SJSA1 (cell line): ENCODE data around the gene SCML2. TPM values are rescaled to one million over a fixed set of nuclear protein-coding genes. Genes with fewer than 3 reads are reported as not detected.
A peak's percentile ranks its signal among the peaks of the same experiment; 100 is the strongest.
"Not testable (repeated sequence)": the region's sequence is repeated elsewhere in the genome, so short reads cannot be mapped to it uniquely, and the experiment has no call there.

ENCODE experiments used
- DNase-seq, 2 experiments: peaks; one replicate each; pipeline ENCODE4 v3.0.0-alpha.2; 2015 to 2020; ENCODE audit warnings: low spot score in 2 of 2, low read depth in 1 of 2
- H3K27ac ChIP-seq: fragments of 250-450 bp; sonication (Bioruptor Pico); 2 replicates; pipeline ENCODE4 v1.5.1; 2020; ENCODE audit warnings: mild to moderate bottlenecking, moderate library complexity
- H3K27me3 ChIP-seq: fragments of 250-450 bp; sonication (Bioruptor Pico); replicated peaks from 2 replicates; pipeline ENCODE4 v1.5.1; 2020; ENCODE audit warnings: mild to moderate bottlenecking, moderate library complexity
- H3K36me3 ChIP-seq: fragments of 250-450 bp; sonication (Bioruptor Pico); 2 replicates; pipeline ENCODE4 v1.5.1; 2020; ENCODE audit warnings: mild to moderate bottlenecking
- H3K4me1 ChIP-seq: fragments of 250-450 bp; sonication (Bioruptor Pico); replicated peaks from 2 replicates; pipeline ENCODE4 v1.6.1; 2021; ENCODE audit warnings: mild to moderate bottlenecking
- H3K4me3 ChIP-seq: fragments of 250-450 bp; sonication (Bioruptor Pico); 2 replicates; pipeline ENCODE4 v1.5.1; 2020; ENCODE audit warnings: mild to moderate bottlenecking
- H3K9me3 ChIP-seq: fragments of 250-450 bp; sonication (Bioruptor Pico); replicated peaks from 2 replicates; pipeline ENCODE4 v1.5.1; 2020; ENCODE audit warnings: mild to moderate bottlenecking
- total RNA-seq: library from RNA; depleted of rRNA; stranded (reverse); fragments of >200 nt; shearing (Covaris generic); gene quantifications from 2 replicates; pipeline ENCODE4 v1.2.3, GENCODE V29; 2014

The SCML2 gene
- total RNA-seq, 1 experiment from 2014 or later, result 10.7 TPM

DNA sequence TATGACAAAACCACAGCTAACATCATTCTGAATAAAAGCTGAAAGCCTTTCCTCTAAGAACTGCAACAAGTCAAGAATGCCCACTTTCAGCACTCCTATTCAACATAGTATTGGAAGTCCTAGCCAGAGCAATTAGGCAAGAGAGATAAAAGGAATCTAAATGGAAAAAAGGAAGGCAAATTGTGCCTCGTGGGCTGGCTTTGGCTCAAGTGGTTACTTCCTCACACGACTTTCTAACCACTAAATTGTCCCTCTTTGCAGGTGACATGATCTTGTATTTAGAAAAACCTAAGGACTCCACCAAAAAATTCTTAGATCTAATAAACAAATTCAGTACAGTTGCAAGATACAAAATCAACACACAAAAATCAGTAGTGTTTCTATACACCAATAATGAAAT is 57.2 kb downstream of the SCML2 start:
- H3K36me3 ChIP-seq, result no peaks in the 10 kb centered on the region
- H3K4me3 ChIP-seq, result no peak overlapping the region
- no peak for DNase-seq
- no peaks in the 10 kb centered on the region for H3K9me3 ChIP-seq
- H3K27me3 ChIP-seq, result no peaks in the 10 kb centered on the region
- H3K4me1 ChIP-seq, result no peaks in the 10 kb centered on the region
- H3K27ac ChIP-seq, result no peak overlapping the region

GRCh38 chrX:18294893-18295292 is 59.6 kb downstream of the SCML2 start:
- Histone ChIP-seq H3K27me3 (no peaks in the 10 kb centered on the region), H3K4me3 (no peak overlapping the region), H3K36me3 (no peaks in the 10 kb centered on the region), H3K27ac (no peak overlapping the region), H3K9me3 (no peaks in the 10 kb centered on the region), H3K4me1 (no peaks in the 10 kb centered on the region)
- DNase-seq, result no peak

DNA sequence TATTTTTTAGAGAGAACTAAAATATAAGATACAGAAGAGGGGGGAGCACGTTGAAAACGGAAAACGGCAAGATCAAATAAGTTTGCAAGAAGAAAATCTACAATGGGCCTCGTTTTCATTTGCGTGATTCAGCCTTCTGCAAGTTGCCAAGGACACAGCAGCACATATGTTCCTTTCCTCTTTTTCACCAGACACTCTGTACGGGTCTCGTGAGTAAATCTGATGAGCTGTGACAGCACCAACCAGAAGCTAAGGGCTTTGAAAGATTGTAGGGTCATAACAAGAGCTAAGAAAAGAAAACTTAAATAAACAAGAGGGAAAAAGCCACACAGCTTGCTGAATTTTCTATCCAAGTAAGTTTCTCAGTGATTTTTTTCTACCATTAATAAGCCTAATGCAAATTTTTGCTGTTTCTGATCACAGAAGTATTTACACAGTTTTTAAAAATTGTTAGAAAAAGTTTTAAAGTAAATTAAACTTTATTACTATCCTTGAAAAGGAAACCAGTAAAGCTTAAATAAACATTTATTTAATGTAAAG is 63.4 kb downstream of the SCML2 start:
- H3K27me3 ChIP-seq, result no peaks in the 10 kb centered on the region
- DNase-seq, result peak in 1 of 2 experiments; percentile 0
- no peaks in the 10 kb centered on the region for H3K9me3 ChIP-seq
- no peak overlapping the region for H3K27ac ChIP-seq
- H3K4me1 ChIP-seq, result no peaks in the 10 kb centered on the region
- H3K4me3 ChIP-seq, result no peak overlapping the region
- no peaks in the 10 kb centered on the region for H3K36me3 ChIP-seq

DNA sequence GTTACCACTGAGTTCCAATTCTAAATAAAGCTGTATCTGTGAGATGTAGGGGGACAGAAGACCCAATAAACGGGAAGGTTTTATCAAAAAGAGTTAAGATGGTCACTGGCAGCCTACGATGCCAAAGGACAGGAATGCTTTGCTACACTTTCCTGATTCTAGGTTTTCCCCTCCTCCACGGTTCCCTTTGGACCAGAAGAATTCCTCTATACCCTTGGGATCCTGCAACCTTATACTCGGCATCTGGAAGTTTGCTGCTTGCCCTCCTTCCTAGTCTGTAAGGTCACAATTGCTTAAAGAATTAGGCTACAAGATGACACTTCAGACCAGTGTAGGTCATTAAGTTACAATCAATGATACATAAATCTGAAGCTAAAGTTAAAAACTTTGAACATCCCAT is 64.3 kb downstream of the SCML2 start:
- DNase-seq, result no peak
- H3K9me3 ChIP-seq, result no peaks in the 10 kb centered on the region
- H3K27ac ChIP-seq, result no peak overlapping the region
- no peaks in the 10 kb centered on the region for H3K27me3 ChIP-seq
- H3K4me1 ChIP-seq, result no peaks in the 10 kb centered on the region
- no peak overlapping the region for H3K4me3 ChIP-seq
- H3K36me3 ChIP-seq, result no peaks in the 10 kb centered on the region

DNA sequence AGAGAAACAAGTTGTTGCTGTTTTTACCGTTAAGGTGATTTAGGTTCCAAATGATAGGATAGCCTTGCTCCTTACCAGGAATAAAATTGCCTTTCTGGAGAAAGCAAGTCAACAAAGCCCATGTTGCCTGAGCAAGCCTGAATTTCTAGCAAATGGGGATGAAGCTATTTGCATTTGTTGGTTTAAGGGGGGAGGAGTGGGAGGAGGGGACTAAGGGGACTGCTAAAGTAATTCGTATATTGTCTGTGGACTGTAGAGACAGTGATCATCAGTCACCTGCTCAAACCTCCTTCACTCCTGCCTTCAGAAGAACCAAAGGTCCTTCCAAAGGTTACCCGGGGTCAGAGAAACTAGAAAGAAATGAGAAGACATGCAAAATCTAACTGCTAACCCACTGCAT is 65.8 kb downstream of the SCML2 start:
- Histone ChIP-seq H3K36me3 (no peaks in the 10 kb centered on the region), H3K9me3 (no peaks in the 10 kb centered on the region), H3K4me1 (no peaks in the 10 kb centered on the region), H3K4me3 (no peak overlapping the region), H3K27ac (no peak overlapping the region), H3K27me3 (no peaks in the 10 kb centered on the region)
- no peak for DNase-seq

GRCh38 chrX:18286322-18286831 is 68.1 kb downstream of the SCML2 start:
- no peaks in the 10 kb centered on the region for H3K4me1 ChIP-seq
- DNase-seq, result no peak
- H3K4me3 ChIP-seq, result no peak overlapping the region
- H3K36me3 ChIP-seq, result no peaks in the 10 kb centered on the region
- no peak overlapping the region for H3K27ac ChIP-seq
- H3K27me3 ChIP-seq, result no peaks in the 10 kb centered on the region
- H3K9me3 ChIP-seq, result no peaks in the 10 kb centered on the region

DNA sequence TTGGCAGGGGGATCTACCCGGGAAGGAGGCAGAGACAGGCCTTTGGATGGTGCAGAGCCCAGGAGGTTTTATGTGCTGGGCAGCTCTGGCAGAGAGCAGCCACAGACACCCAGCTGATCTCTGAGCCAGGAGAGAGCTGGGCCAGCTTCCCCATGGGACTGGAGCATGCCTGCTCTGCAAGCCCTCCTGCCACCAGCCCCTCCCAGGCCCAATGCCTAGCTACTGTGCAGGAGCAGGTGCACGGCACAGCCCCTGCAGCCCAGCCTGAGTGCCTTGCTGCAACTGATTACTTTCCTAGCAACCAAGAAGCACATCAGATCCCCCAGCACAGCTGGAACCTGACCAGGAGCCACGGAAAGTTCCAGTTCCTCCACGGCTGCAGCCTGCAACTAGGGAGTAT is 76.0 kb downstream of the SCML2 start:
- Histone ChIP-seq H3K4me1 (no peaks in the 10 kb centered on the region), H3K36me3 (no peaks in the 10 kb centered on the region), H3K4me3 (no peak overlapping the region), H3K9me3 (no peaks in the 10 kb centered on the region), H3K27me3 (no peaks in the 10 kb centered on the region), H3K27ac (no peak overlapping the region)
- no peak for DNase-seq

DNA sequence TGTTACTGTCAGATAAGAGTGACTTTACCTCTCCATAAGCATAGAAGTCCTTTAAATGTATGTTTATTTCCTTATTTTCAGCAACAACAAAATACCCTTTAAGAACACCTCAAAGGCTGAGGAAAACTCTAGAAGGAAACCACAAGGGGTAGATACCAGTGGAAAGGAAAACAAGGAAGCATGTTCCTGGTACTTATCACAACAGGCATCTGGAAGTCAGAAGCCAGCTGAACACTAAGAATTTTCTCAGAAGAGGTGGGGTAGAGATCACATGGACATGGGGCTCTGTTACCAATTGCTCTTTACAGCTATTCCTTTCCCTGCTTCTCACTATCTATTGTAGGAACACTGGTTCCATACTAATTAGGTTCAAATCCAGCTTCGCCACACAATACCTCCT is 82.3 kb downstream of the SCML2 start:
- no peak for DNase-seq
- H3K9me3 ChIP-seq, result no peaks in the 10 kb centered on the region
- H3K36me3 ChIP-seq, result no peaks in the 10 kb centered on the region
- H3K4me3 ChIP-seq, result no peak overlapping the region
- no peak overlapping the region for H3K27ac ChIP-seq
- no peaks in the 10 kb centered on the region for H3K4me1 ChIP-seq
- no peaks in the 10 kb centered on the region for H3K27me3 ChIP-seq

- DNase-seq, result no peak
- Histone ChIP-seq H3K4me1 (no peaks in the 10 kb centered on the region), H3K4me3 (no peak overlapping the region), H3K9me3 (no peaks in the 10 kb centered on the region), H3K36me3 (no peaks in the 10 kb centered on the region), H3K27ac (no peak overlapping the region), H3K27me3 (no peaks in the 10 kb centered on the region)
These were observed 82.8 kb downstream of the SCML2 start for GRCh38 chrX:18271725-18272124.

DNA sequence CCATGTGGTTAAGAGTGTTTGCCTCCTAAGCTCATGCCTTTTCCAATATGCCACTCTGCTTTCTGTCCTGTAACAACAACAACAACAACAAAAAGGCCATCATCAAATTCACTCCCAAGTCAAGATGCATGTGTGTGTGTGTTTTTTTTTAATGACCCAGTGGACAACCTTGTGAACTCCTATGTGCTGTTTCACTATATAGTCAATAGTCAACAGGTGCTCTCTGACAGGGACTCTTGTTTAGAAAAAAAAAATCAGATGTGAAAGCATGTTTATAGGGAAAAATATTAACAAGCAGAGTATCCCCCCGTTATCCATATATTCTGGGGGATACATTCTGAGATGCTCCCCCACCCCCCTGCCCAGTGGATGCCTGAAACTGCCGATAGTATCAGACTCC is 83.2 kb downstream of the SCML2 start:
- Histone ChIP-seq H3K27ac (no peak overlapping the region), H3K27me3 (no peaks in the 10 kb centered on the region), H3K9me3 (no peaks in the 10 kb centered on the region), H3K36me3 (no peaks in the 10 kb centered on the region), H3K4me1 (no peaks in the 10 kb centered on the region), H3K4me3 (no peak overlapping the region)
- no peak for DNase-seq

GRCh38 chrX:18255059-18255458 is 99.4 kb downstream of the SCML2 start:
- Histone ChIP-seq H3K36me3 (no peaks in the 10 kb centered on the region), H3K4me3 (no peak overlapping the region)

DNA sequence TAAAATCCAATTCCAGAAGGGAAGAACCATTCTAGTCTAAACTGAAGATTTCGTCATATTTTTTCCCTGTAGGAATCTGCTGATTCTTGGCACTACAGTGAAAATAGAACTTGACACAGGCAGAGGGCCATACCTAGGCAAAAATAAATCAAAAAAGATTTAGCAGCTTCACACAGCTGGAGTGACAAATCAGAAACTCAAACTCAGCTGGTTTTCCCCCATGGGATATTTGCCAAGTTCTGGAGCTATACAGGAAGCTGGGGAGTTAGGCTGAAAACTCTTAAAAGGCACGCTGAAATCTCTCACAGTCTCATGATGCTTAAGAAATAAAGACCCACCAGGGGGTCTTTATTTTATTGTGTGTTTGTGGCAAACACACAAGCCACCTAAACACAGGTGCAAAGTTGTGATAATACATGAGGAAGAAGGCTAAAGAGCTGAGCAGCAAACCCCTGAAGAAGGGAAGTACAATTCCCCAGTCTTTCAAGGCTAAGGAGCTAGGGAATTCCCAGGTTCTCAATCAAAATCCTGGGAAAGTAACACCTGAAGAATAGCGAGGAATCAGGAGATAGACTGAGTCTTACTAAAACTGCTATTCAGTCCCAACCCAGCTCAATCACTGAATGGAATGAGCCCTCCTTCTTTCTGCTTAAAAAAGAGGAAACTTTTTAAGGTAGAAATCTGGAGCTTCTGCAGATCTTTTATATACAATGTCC is 101.7 kb downstream of the SCML2 start:
- no peak overlapping the region for H3K27ac ChIP-seq
- H3K27me3 ChIP-seq, result no peaks in the 10 kb centered on the region
- H3K4me1 ChIP-seq, result no peaks in the 10 kb centered on the region
- H3K36me3 ChIP-seq, result no peaks in the 10 kb centered on the region
- H3K4me3 ChIP-seq, result no peak overlapping the region
- DNase-seq, result no peak
- no peaks in the 10 kb centered on the region for H3K9me3 ChIP-seq

More at GRCh38 chrX:18255059-18255458, 99.4 kb downstream of the SCML2 start:
- no peak for DNase-seq
- Histone ChIP-seq H3K27me3 (no peaks in the 10 kb centered on the region), H3K9me3 (no peaks in the 10 kb centered on the region), H3K27ac (no peak overlapping the region), H3K4me1 (no peaks in the 10 kb centered on the region)

- not testable (repeated sequence) for DNase-seq, H3K4me1 ChIP-seq, H3K27me3 ChIP-seq, H3K36me3 ChIP-seq, H3K27ac ChIP-seq, H3K9me3 ChIP-seq, H3K4me3 ChIP-seq
These were observed 124.8 kb downstream of the SCML2 start for GRCh38 chrX:18229646-18230045.

GRCh38 chrX:18228069-18228468 is 126.4 kb downstream of the SCML2 start:
- H3K4me1 ChIP-seq, result no peaks in the 10 kb centered on the region
- no peaks in the 10 kb centered on the region for H3K9me3 ChIP-seq
- no peak overlapping the region for H3K27ac ChIP-seq
- H3K27me3 ChIP-seq, result no peaks in the 10 kb centered on the region
- H3K4me3 ChIP-seq, result no peak overlapping the region
- no peak for DNase-seq
- no peaks in the 10 kb centered on the region for H3K36me3 ChIP-seq

- no peaks in the 10 kb centered on the region for H3K27me3 ChIP-seq
- H3K27ac ChIP-seq, result no peak overlapping the region
- no peaks in the 10 kb centered on the region for H3K4me1 ChIP-seq
- no peak overlapping the region for H3K4me3 ChIP-seq
- H3K9me3 ChIP-seq, result no peaks in the 10 kb centered on the region
- DNase-seq, result no peak
- no peaks in the 10 kb centered on the region for H3K36me3 ChIP-seq
These were observed 127.0 kb downstream of the SCML2 start for GRCh38 chrX:18227458-18227857.
